ENCODE measurements around the gene SLC35B2.

Gene SLC35B2

GRCh38 chr6:44267252-44267651 is 9.9 kb upstream of the SLC35B2 start:
- TF ChIP-seq CTCF (IDR thresholded peaks at IDR 0.05; ENCODE audit: extremely low read depth, insufficient read depth, missing control alignments): no peak
- in situ Hi-C loops (cut with MboI; ENCODE audit: low pct_unique_long_range_greater_than_20kb, low sequenced_read_pairs, unreplicated experiment): no loop called here
- no peak for DNase-seq (ENCODE audit: low spot score)

GRCh38 chr6:44266347-44266746 is 9.0 kb upstream of the SLC35B2 start:
- in situ Hi-C loops (cut with MboI; ENCODE audit: low pct_unique_long_range_greater_than_20kb, low sequenced_read_pairs, unreplicated experiment): no loop called here
- TF ChIP-seq CTCF (IDR thresholded peaks at IDR 0.05; ENCODE audit: extremely low read depth, insufficient read depth, missing control alignments): no peak
- peak; percentile 84 for DNase-seq (ENCODE audit: low spot score)

- no peak for DNase-seq (ENCODE audit: low spot score)
- in situ Hi-C loops (cut with MboI; ENCODE audit: low pct_unique_long_range_greater_than_20kb, low sequenced_read_pairs, unreplicated experiment): no loop called here
- no peak for TF ChIP-seq CTCF (IDR thresholded peaks at IDR 0.05; ENCODE audit: extremely low read depth, insufficient read depth, missing control alignments)
Measured at GRCh38 chr6:44265722-44266233, 8.4 kb upstream of the SLC35B2 start.

GRCh38 chr6:44265007-44265721 is 7.8 kb upstream of the SLC35B2 start, which contains the start of gene NFKBIE:
TSS of gene NFKBIE (minus strand) at chr6:44265551. CDS start at chr6:44265346, 205 bp downstream.
- DNase-seq (ENCODE audit: low spot score): peak; percentile 96
- in situ Hi-C loops (cut with MboI; ENCODE audit: low pct_unique_long_range_greater_than_20kb, low sequenced_read_pairs, unreplicated experiment): no loop called here
- TF ChIP-seq CTCF (IDR thresholded peaks at IDR 0.05; ENCODE audit: extremely low read depth, insufficient read depth, missing control alignments): peak; percentile 70

- peak; percentile 18 for TF ChIP-seq CTCF (IDR thresholded peaks at IDR 0.05; ENCODE audit: extremely low read depth, insufficient read depth, missing control alignments)
- peak; percentile 78 for DNase-seq (ENCODE audit: low spot score)
- in situ Hi-C loops (cut with MboI; ENCODE audit: low pct_unique_long_range_greater_than_20kb, low sequenced_read_pairs, unreplicated experiment): no loop called here
Measured at GRCh38 chr6:44264154-44265006, 7.1 kb upstream of the SLC35B2 start.

- in situ Hi-C loops (cut with MboI; ENCODE audit: low pct_unique_long_range_greater_than_20kb, low sequenced_read_pairs, unreplicated experiment): no loop called here
- DNase-seq (ENCODE audit: low spot score): peak; percentile 79
- no peak for TF ChIP-seq CTCF (IDR thresholded peaks at IDR 0.05; ENCODE audit: extremely low read depth, insufficient read depth, missing control alignments)
Measured at GRCh38 chr6:44263354-44264100, 6.2 kb upstream of the SLC35B2 start.
